HUDEP-2 (cell line): ENCODE data around the gene LRP5.
"Not testable (repeated sequence)": the region's sequence is repeated elsewhere in the genome, so short reads cannot be mapped to it uniquely, and the experiment has no call there.

Experiments
- DNase-seq, 76 experiments: peaks; one replicate each; lab custom pipeline; 2025; ENCODE audit not compliant: unreplicated experiment in 76 of 76; lab: John Stamatoyannopoulos, UW

Gene LRP5

GRCh38 chr11:68411501-68411991 is 99.2 kb downstream of the LRP5 start:
- peak in 48 of 76 experiments; percentile 10 to 63 (median 30) for DNase-seq

- DNase-seq = no peak
Measured at GRCh38 chr11:68412593-68413475, 100.4 kb downstream of the LRP5 start.

GRCh38 chr11:68413591-68413999 is 101.2 kb downstream of the LRP5 start:
- DNase-seq = no peak

- no peak for DNase-seq
Measured at GRCh38 chr11:68414496-68415221, 102.3 kb downstream of the LRP5 start.

- DNase-seq = no peak
Measured at GRCh38 chr11:68416070-68416578, 103.7 kb downstream of the LRP5 start.

- no peak for DNase-seq
Measured at GRCh38 chr11:68418648-68419047, 106.3 kb downstream of the LRP5 start.

- no peak for DNase-seq
Measured at GRCh38 chr11:68420171-68420570, 107.8 kb downstream of the LRP5 start.

GRCh38 chr11:68423481-68423880 is 111.1 kb downstream of the LRP5 start:
- DNase-seq = no peak

- DNase-seq = no peak
Measured at GRCh38 chr11:68424101-68424632, 111.8 kb downstream of the LRP5 start.

GRCh38 chr11:68424981-68425865 is 112.8 kb downstream of the LRP5 start:
- DNase-seq = no peak

GRCh38 chr11:68425866-68426380 is 113.5 kb downstream of the LRP5 start:
- no peak for DNase-seq

- no peak for DNase-seq
Measured at GRCh38 chr11:68429661-68430060, 117.3 kb downstream of the LRP5 start.

- no peak for DNase-seq
Measured at GRCh38 chr11:68430384-68430783, 118.0 kb downstream of the LRP5 start.

- DNase-seq = no peak
Measured at GRCh38 chr11:68430801-68431200, 118.4 kb downstream of the LRP5 start.

GRCh38 chr11:68431984-68432645 is 119.7 kb downstream of the LRP5 start:
- DNase-seq = no peak

- no peak for DNase-seq
Measured at GRCh38 chr11:68432874-68433273, 120.5 kb downstream of the LRP5 start.

- DNase-seq = no peak
Measured at GRCh38 chr11:68433541-68433940, 121.2 kb downstream of the LRP5 start.

GRCh38 chr11:68434159-68434558 is 121.8 kb downstream of the LRP5 start:
- not testable (repeated sequence) for DNase-seq

GRCh38 chr11:68436162-68436888 is 123.9 kb downstream of the LRP5 start:
- no peak for DNase-seq
